Hindlimb muscle (tissue), 1 donor: Measurements from ENCODE around the gene ZNF141. TPM values are rescaled to one million over a fixed set of nuclear protein-coding genes. Genes with fewer than 3 reads are reported as not detected.
"Not testable (repeated sequence)": the region's sequence is repeated elsewhere in the genome, so short reads cannot be mapped to it uniquely, and the experiment has no call there.

Source experiments
- DNase-seq: peaks from one replicate; pipeline ENCODE4 v3.0.0-alpha.2; 2013
- polyA plus RNA-seq: library from polyadenylated mRNA; unstranded; fragments of 120-200 nt; gene quantifications from one replicate; pipeline ENCODE4 v1.2.1, GENCODE V29; 2013; ENCODE audit not compliant: insufficient read length

The ZNF141 gene
- polyA plus RNA-seq, 1 donor = 16.3 TPM

GRCh38 chr4:385934-386707 lies 48.5 kb downstream of the ZNF141 start:
- no peak for DNase-seq

- DNase-seq = no peak
Measured at GRCh38 chr4:386708-387105, 49.1 kb downstream of the ZNF141 start.

GRCh38 chr4:404006-404405 lies 66.4 kb downstream of the ZNF141 start:
- DNase-seq = no peak

GRCh38 chr4:408321-408720 lies 70.7 kb downstream of the ZNF141 start:
- DNase-seq = not testable (repeated sequence)

GRCh38 chr4:422587-422986 lies 85.0 kb downstream of the ZNF141 start:
- no peak for DNase-seq

Other genes starting within 250 kb of the ZNF141 start
- gene ZNF718, start 213.3 kb upstream of the ZNF141 start, polyA plus RNA-seq = 4.1 TPM
- gene ZNF732, start 32.3 kb upstream of the ZNF141 start, polyA plus RNA-seq = 0.89 TPM
- 18.8 TPM for gene ZNF721, start 161.3 kb downstream of the ZNF141 start, polyA plus RNA-seq
- gene PIGG, start 161.4 kb downstream of the ZNF141 start, polyA plus RNA-seq = 38.3 TPM
- gene TMEM271, start 238.5 kb downstream of the ZNF141 start, polyA plus RNA-seq = not detected